Type B pancreatic cell (in vitro differentiated cells): ENCODE measurements around the gene NOTO. TPM values are rescaled to one million over a fixed set of nuclear protein-coding genes. Genes with fewer than 3 reads are reported as not detected.
"Not testable (repeated sequence)": the region's sequence is repeated elsewhere in the genome, so short reads cannot be mapped to it uniquely, and the experiment has no call there.

Source experiments
- DNase-seq: peaks from one replicate; pipeline ENCODE4 v3.0.0; 2021; ENCODE audit warnings: mixed read lengths; ENCODE audit not compliant: unreplicated experiment; ENCODE audit errors: extremely low spot score
- H3K27ac Mint-ChIP-seq: 2 replicates; pipeline ENCODE4 v1.8.0; 2021; ENCODE audit warnings: mild to moderate bottlenecking, mixed read lengths
- H3K27me3 Mint-ChIP-seq: 2 replicates; pipeline ENCODE4 v1.8.0; 2021; ENCODE audit warnings: mixed read lengths
- H3K36me3 Mint-ChIP-seq: 2 replicates; pipeline ENCODE4 v1.8.0; 2021; ENCODE audit warnings: mixed read lengths
- H3K4me1 Mint-ChIP-seq: one replicate; pipeline ENCODE4 v1.8.0; 2021; ENCODE audit warnings: mixed read lengths; ENCODE audit not compliant: unreplicated experiment
- H3K4me3 Mint-ChIP-seq: 2 replicates; pipeline ENCODE4 v1.8.0; 2021; ENCODE audit warnings: mild to moderate bottlenecking, mixed read lengths
- H3K9me3 Mint-ChIP-seq: 2 replicates; pipeline ENCODE4 v1.8.0; 2021; ENCODE audit warnings: mixed read lengths
- CTCF ChIP-seq: fragments of 200-600 bp; sonication (generic); conservative IDR thresholded peaks from 2 replicates; pipeline ENCODE4 v1.5.0; 2021; ENCODE audit warnings: antibody characterized with exemption, mild to moderate bottlenecking
- total RNA-seq: library from RNA; stranded (reverse); gene quantifications from 2 replicates; pipeline ENCODE4 v1.2.1, GENCODE V29; 2021; ENCODE audit warnings: low replicate concordance

NOTO gene
- total RNA-seq, 1 donor from 2014 or later, result not detected

DNA sequence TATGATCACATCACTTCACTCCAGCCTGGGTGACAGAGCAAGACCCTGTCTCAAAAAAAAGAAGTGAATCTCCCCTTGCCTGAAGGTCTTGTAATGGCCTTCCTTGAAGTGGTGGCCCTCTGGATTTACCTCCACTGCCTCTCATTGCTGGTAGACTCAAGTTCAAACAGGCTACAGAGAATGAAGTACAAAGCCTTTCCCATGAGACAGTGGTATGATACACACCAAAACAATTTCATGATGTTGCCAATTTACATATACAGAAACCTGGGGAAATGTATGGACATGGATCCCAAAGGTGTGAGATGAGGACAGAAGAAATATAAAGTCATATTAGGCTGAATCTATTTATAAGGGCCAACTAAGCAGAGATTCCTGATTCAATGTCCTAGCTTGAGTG lies 4.8 kb upstream of the NOTO start:
- no peak for DNase-seq
- peaks cover 5% of the 10 kb centered on the region for H3K36me3 Mint-ChIP-seq
- no peaks in the 10 kb centered on the region for H3K9me3 Mint-ChIP-seq
- TF ChIP-seq CTCF, result no peak
- no peak overlapping the region for H3K27ac Mint-ChIP-seq
- peaks cover 5% of the 10 kb centered on the region for H3K4me1 Mint-ChIP-seq
- no peak overlapping the region for H3K4me3 Mint-ChIP-seq
- H3K27me3 Mint-ChIP-seq, result peaks cover 68% of the 10 kb centered on the region

GRCh38 chr2:73200281-73200680 lies 2.1 kb upstream of the NOTO start:
- H3K27me3 Mint-ChIP-seq, result peaks cover 84% of the 10 kb centered on the region
- not testable (repeated sequence) for H3K36me3 Mint-ChIP-seq

GRCh38 chr2:73203055-73203681 lies 794 bp downstream of the NOTO start:
- H3K27ac Mint-ChIP-seq, result no peak overlapping the region
- DNase-seq, result no peak
- peak overlapping the region; percentile 60 for H3K4me3 Mint-ChIP-seq
- no peaks in the 10 kb centered on the region for H3K9me3 Mint-ChIP-seq
- TF ChIP-seq CTCF, result no peak
- H3K4me1 Mint-ChIP-seq, result peaks cover 5% of the 10 kb centered on the region
- peaks cover 5% of the 10 kb centered on the region for H3K36me3 Mint-ChIP-seq
- H3K27me3 Mint-ChIP-seq, result peaks cover 83% of the 10 kb centered on the region

More at GRCh38 chr2:73200281-73200680, 2.1 kb upstream of the NOTO start:
- H3K4me1 Mint-ChIP-seq, H3K9me3 Mint-ChIP-seq, DNase-seq, H3K27ac Mint-ChIP-seq, H3K4me3 Mint-ChIP-seq: not testable (repeated sequence)

DNA sequence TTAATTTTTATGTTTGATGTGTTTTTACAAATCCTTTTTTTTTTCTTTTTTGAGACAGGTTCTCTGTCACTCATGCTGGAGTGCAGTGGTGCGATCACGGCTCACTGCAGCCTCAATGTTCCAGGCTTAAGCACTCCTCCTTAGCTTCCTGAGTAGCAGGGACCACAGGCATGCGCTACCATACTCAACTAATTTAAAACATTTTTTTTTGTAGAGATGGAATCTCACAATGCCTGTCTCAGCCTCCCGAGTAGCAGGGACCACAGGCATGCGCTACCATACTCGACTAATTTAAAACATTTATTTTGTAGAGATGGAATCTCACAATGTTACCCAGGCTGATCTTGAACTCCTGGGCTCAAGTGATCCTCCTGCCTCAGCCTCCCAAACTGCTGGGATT lies 3.2 kb downstream of the NOTO start:
- no peak overlapping the region for H3K27ac Mint-ChIP-seq
- no peak for TF ChIP-seq CTCF
- H3K9me3 Mint-ChIP-seq, result no peaks in the 10 kb centered on the region
- no peak for DNase-seq
- H3K4me1 Mint-ChIP-seq, result peaks cover 5% of the 10 kb centered on the region
- H3K4me3 Mint-ChIP-seq, result no peak overlapping the region
- peaks cover 79% of the 10 kb centered on the region for H3K27me3 Mint-ChIP-seq
- H3K36me3 Mint-ChIP-seq, result peaks cover 5% of the 10 kb centered on the region

GRCh38 chr2:73208258-73208657 lies 5.9 kb downstream of the NOTO start:
- no peak for DNase-seq
- Mint-ChIP-seq H3K4me1 (peaks cover 4% of the 10 kb centered on the region), H3K9me3 (no peaks in the 10 kb centered on the region), H3K27ac (no peak overlapping the region), H3K36me3 (no peaks in the 10 kb centered on the region), H3K27me3 (peaks cover 63% of the 10 kb centered on the region), H3K4me3 (no peak overlapping the region)
- TF ChIP-seq CTCF, result no peak

GRCh38 chr2:73210019-73210418 lies 7.6 kb downstream of the NOTO start:
- no peak for TF ChIP-seq CTCF
- H3K4me1 Mint-ChIP-seq, result peaks cover 16% of the 10 kb centered on the region
- H3K27ac Mint-ChIP-seq, result no peak overlapping the region
- DNase-seq, result no peak
- peaks cover 47% of the 10 kb centered on the region for H3K27me3 Mint-ChIP-seq
- H3K9me3 Mint-ChIP-seq, result no peaks in the 10 kb centered on the region
- no peak overlapping the region for H3K4me3 Mint-ChIP-seq
- no peaks in the 10 kb centered on the region for H3K36me3 Mint-ChIP-seq
